NAMALWA (cell line): ENCODE data around the gene GNB1.
"Not testable (repeated sequence)": the region's sequence is repeated elsewhere in the genome, so short reads cannot be mapped to it uniquely, and the experiment has no call there.

Source experiments
- DNase-seq: peaks from one replicate; pipeline ENCODE4 v3.0.0-alpha.2; 2015; ENCODE audit warnings: low spot score

Gene GNB1

DNA sequence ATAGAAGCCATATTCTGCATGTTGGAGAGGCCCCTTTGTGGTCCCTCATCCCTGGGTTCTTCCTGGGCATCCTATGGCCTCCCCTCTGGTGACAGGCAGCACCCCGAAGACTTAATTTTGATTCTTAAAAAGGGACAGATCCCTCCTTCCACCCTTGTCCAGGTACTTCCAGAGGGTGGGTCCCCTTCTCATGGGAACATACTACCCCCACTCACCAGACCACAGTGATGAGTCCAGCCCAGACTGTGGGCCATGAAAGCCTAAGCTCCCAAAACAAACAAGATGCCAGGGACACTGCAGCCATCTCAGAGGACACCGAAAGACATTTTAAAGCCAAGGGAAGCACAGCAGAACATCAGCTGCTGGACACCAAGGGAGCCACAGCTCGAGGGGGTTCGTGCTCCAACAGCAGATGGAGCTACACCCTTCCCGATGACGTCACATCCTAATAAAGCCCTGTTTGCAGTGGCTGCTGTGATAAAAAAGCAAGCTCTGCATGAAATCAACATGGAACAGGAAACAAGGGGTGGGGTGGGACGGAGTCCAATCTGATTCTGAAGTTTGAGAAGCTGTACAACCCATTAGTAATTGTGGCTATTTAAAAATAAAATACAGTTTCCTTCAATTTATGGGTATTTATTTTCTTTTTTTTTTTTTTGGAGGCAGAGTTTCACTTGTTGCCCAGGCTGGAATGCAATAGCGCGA lies 32.4 kb downstream of the GNB1 start:
- DNase-seq, result peak; percentile 57

GRCh38 chr1:1857096-1857703 lies 33.7 kb downstream of the GNB1 start:
- peak; percentile 38 for DNase-seq

GRCh38 chr1:1856161-1856560 lies 34.7 kb downstream of the GNB1 start:
- not testable (repeated sequence) for DNase-seq

DNA sequence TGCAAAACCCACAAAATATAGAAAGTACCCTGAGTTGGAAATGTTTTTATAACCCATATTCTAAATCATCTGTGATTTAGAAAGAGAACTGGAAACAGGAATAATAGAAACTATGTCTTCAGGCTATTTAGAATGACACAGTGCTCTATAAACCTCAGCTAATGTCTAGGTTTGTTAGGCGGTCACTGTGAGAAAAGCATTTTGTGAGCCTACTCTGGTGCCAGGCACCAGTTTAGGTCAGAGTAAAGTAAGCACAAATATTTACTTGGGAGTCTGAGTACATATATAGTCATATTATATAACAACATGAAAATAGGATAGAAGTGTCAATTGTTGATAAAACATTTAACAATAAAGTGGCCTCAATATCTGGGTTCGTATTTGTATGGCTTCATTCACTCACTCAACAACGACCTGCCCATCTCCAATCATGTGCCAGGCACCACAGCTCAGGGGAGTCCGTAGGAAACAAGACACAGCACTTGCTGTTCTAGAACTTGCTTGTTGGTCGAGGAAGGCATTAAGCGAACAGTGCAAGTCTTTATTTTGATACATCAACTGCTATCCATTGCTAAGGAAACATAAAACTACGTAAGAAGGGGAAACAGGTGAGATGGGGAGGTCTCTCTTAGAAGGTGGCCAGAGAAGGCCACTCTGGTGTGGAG lies 37.2 kb downstream of the GNB1 start:
- DNase-seq, result no peak

- DNase-seq, result no peak
Measured at GRCh38 chr1:1852619-1853414, 38.1 kb downstream of the GNB1 start.

DNA sequence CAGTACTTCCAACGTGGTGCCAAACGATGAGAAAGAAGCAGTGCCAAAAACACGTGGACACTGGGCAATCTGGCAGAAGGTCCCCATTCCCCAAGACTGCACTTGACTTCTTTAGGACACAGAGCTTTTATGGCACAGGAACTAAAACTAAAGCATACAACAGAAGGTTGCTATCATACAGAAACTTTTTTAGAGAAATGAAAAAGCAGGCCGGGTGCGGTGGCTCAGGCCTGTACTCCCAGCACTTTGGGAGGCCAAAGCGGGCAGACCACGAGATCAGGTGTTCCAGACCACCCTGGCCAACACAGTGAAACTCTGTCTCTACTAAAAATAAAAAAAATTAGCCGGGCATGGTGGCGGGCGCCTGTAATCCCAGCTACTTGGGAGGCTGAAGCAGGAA lies 43.0 kb downstream of the GNB1 start:
- DNase-seq, result peak; percentile 42

- peak; percentile 42 for DNase-seq
Measured at GRCh38 chr1:1847061-1847850, 43.6 kb downstream of the GNB1 start.

DNA sequence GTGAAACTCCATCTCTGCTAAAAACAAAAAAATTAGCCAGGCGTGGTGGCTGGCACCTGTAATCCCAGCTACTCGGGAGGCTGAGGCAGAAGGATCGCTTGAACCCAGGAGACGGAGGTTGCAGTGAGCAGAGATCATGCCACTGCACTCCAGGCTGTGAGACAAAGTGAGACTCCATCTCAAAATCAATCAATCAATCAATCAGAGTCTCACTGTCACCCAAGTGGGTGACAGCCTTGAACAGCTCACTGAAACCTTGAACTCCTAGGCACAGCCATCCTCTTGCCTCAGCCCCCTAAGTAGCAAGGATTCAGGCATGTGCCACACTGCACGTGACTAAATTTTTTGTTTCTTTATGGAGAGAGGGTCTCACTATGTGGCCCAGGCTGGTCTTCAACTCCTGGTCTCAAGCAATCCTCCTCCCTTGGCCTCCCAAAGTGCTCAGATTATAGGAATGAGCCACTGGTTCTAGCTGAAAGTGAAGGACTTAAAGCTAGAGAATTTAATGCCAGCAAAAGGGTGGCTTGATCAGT lies 44.4 kb downstream of the GNB1 start:
- no peak for DNase-seq

DNA sequence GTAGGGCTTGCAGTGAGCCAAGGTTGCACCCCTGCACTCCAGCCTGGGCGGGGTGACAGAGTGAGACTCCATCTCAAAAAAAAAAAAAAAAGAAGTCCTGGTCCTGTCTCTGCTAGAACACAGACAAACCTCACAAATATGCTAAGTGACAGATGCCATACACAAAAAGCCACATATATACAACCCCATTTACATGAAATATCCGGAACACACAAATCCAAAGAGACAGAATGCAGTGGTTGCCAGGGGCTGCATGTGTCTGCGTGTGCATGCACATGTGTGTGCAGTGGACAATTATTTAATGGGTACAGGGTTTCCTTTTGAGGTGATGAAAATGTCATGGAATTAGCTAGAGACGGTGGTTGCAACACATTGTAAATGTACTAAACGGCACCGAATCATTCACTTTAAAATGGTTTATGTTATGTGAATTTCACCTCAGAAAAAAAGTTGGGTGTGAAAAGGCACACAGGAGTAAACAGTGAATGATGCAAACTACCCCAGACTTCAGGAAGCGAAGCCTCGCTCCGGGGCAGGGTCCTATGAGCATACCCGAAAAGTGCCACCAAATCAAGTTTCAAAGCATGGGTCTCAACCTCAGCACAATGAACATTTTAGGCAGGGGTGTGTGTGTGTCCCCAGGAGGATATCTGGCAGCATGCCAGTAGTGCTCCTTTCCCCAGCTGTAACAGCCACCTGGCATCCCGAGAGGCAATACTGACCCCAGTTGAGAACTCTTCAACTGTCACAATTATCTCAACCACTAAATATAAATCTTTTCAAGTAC lies 48.3 kb downstream of the GNB1 start:
- DNase-seq, result peak; percentile 98

DNA sequence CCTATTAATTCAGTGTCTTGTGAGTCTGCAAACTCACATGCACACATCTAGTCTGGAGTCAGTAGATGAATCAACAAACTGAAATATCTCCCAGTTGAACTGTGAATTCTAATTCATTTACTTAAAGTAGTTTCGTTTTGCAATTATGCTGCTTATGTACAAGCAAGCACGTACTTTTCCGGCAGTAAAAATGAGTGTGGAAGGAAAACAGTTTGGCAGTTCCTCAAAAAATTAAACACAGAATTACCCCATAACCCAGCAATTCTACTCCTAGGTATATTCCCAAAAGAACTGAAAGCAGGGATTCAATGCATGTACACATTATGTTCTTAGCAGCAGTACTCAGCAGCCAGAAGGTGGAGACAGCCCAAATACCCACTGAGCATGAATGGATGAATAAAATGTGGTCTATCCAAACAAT lies 49.3 kb downstream of the GNB1 start:
- DNase-seq, result peak; percentile 72

DNA sequence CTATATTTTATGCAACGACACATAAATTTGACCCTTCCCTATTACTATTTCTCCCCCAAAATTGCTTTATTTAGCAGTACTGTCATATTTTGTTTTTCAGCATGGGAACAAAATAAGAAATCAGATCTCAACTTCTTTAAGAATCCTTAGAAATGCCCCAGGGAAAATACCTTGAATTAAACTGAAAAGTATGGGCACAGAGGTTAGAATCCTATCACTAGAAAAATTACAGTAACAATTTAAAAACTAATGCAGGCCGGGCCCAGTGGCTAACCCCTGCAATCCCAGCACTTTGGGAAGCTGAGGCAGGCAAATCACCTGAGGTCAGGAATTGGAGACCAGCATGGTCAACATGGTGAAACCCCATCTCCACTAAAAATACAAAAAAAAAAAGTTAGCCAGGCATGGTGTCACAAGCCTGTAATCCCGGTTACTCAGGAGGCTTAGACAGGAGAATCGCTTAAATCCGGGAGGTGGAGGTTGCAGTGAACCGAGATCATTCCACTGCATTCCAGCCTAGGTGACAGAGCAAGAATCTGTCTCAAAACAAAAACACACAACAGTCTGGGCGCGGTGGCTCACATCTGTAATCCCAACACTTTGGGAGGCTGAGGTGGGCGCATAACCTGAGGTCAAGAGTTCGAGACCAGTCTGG lies 51.4 kb downstream of the GNB1 start:
- DNase-seq, result no peak

DNA sequence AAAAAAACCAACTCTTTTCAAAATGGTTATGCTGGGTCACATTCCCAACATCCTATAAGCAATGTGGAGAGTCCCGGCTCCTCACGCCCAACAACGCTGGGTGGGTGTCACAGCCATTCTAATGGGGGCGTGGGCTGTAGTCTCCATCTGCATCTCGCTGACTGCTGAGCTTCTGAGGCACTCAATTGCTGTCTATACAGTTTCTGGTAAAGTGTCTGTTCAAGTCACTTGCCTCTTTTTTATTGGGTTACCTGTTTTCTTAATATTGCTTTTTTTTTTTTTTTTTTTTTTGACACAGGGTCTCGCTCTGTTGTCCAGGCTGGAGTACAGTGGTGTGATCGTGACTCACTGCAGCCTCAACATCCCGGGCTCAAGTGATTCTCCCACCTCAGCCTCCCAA lies 54.8 kb downstream of the GNB1 start:
- peak; percentile 40 for DNase-seq

DNA sequence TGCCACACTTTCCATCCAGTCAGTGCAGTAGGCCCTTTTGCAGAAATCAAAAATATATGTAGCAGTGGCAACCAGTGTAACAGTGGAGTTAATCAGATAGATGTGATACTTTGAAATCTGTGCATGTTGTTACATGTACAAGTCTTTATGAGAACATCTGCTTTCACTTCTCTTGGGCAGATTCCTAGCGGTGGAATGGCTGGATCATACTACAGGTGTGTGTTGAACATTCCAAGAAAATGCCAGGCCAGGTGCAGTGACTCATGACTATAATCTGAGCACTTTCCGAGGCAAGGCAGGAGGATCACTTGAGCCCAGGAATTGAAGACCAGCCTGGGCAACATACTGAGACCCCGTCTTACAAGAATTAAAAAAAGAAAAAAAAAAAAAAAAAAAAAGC lies 55.3 kb downstream of the GNB1 start:
- DNase-seq, result no peak

DNA sequence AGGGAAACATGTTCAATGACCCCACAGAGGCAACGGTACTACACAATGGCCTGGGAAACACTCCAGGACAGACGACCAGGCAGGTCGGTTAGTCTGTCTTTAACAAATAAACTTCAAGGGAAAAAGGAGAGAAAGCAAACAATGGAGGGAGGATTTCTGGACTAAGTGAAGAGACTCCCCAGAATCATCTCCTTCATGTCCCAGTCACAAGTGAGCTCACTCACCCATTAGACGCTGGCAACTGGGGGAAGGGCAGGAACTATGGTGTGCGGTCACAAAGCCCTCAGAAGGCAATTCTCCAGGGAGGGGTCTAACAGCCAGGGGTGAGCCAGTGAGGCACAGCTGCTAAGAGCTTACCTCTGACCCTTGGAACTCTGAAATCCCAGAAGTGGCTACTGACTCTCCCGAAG lies 57.0 kb downstream of the GNB1 start:
- peak; percentile 98 for DNase-seq

DNA sequence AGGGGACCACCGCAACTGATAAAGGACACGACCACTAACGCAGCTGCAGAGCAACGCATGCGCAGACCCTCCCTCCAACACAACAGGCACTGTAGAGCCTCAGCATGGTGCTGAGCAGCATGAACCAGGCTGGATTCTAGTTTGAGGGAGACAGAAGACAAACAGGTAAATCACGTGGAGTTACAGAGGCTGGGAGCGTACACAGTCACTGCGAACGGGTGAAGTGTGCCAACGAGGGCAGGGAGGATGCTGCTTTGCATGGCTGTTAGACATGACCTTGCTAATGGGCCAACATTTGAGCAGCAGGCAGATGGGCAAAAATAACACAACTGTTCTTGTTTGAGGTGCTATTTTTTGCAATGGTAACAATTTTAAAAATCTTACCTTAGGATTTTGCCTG lies 57.4 kb downstream of the GNB1 start:
- DNase-seq, result peak; percentile 89

GRCh38 chr1:1832820-1833219 lies 58.1 kb downstream of the GNB1 start:
- DNase-seq, result peak; percentile 56

DNA sequence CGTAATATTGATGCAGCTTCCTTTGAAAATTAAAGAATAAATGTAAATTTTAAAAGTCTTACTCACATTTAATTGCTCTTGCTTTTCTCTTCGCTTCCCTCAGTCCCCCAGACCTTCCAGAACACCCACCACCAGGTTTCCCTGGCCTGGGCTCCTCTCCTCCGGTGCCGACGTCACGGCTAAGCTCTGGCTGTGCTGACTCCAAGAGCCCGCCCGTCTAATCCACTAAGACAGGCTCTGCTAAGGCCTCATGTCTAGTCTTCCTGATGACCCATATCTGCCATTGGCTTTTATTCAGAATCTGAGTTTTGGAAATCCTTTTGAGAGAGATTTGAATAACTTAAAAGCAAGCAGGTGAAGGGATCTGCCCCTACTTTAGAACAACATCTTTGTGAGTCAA lies 58.7 kb downstream of the GNB1 start:
- DNase-seq, result no peak

DNA sequence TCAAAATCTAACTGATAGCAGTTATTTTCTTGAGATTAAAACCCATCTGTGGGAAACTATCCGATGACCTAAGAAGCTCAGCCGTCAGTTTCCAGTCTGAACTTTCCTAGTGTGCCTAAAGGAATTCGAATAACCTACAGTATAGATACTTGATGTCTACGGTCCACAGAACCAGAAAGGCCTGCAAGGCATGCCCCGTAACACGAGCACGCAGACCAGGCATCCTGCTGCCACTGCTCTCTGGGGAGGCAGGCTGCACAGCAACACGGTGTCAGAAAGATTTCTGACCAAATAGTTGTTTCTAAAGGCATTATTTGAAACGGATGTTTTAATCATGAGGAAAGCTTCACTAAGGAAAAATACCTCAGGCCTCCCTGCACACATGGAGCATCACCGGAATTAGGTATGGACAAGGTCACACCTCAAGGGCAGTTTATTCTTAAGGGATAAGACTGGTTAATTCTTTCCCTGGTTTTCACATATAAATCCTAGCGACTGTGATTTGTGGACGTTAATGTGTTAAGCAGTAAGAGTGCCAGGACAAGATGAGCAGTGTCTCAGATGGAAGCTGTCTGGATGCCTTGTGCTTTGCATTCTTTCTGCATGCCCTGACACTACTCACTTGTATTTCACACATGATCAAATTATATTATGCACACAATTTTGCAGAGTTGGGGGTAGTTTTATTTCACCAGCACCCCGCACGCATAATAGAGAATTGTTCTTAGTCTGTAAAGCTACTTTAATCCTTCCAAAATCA lies 63.6 kb downstream of the GNB1 start:
- DNase-seq, result no peak

GRCh38 chr1:1826356-1827088 lies 64.4 kb downstream of the GNB1 start:
- no peak for DNase-seq
